Endothelial cell of umbilical vein (primary cell): ENCODE data around the gene PIK3C2G.

Source experiments
- EZH2 ChIP-seq: IDR thresholded peaks from 2 replicates; pipeline ENCODE4 v1.6.1; 2012; ENCODE audit warnings: borderline replicate concordance, low read depth, mild to moderate bottlenecking, moderate library complexity, low read length, inconsistent platforms; ENCODE audit not compliant: severe bottlenecking
- POLR2A ChIP-seq: IDR thresholded peaks from 2 replicates; pipeline ENCODE4 v1.6.1; 2012; ENCODE audit warnings: low read depth, mild to moderate bottlenecking, control low read depth, low read length
- TF ChIP-seq, protein P1 (sequence below), 2 donors: IDR thresholded peaks; 1 replicate in 1 of 2; 2 replicates in 1 of 2; pipeline ENCODE4 v1.5.1; 2011; ENCODE audit warnings: low read length in 2 of 2, mild to moderate bottlenecking in 2 of 2, moderate library complexity in 2 of 2, control low read depth in 1 of 2, inconsistent platforms in 1 of 2, low read depth in 1 of 2; ENCODE audit not compliant: insufficient read depth in 1 of 2; ENCODE audit errors: extremely low read depth in 1 of 2

DNA sequence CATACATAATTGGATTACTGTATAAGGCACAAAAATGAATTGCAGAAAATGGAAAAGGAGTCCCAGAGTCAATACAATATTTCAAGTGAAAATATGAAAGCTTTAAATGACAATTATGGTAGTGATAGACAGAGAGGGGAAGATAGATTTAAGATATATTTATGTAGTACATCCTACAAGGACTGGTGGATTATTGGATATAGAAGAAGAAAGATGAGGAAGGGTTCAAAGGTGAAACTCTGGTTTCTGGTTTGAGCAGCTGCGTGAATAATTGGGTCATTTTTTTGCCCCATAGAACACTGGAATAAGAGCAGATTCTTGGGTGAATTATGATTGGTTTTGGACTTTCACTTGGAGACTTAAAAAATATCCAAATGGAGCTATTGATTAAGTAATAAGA, 19.4 kb downstream of the PIK3C2G start:
- TF ChIP-seq, protein P1, sequence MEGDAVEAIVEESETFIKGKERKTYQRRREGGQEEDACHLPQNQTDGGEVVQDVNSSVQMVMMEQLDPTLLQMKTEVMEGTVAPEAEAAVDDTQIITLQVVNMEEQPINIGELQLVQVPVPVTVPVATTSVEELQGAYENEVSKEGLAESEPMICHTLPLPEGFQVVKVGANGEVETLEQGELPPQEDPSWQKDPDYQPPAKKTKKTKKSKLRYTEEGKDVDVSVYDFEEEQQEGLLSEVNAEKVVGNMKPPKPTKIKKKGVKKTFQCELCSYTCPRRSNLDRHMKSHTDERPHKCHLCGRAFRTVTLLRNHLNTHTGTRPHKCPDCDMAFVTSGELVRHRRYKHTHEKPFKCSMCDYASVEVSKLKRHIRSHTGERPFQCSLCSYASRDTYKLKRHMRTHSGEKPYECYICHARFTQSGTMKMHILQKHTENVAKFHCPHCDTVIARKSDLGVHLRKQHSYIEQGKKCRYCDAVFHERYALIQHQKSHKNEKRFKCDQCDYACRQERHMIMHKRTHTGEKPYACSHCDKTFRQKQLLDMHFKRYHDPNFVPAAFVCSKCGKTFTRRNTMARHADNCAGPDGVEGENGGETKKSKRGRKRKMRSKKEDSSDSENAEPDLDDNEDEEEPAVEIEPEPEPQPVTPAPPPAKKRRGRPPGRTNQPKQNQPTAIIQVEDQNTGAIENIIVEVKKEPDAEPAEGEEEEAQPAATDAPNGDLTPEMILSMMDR (IDR thresholded peaks at IDR 0.05; ENCODE audit: extremely low read depth in 1 of 2, insufficient read depth in 1 of 2, low read depth in 1 of 2, low read length in 2 of 2): no peak
- TF ChIP-seq EZH2: no peak
- no peak for TF ChIP-seq POLR2A
